8988T (cell line): ENCODE results near the gene CLTCL1.

Source experiments
- DNase-seq: peaks from one replicate; pipeline ENCODE4 v3.0.0; 2011

The CLTCL1 gene

GRCh38 chr22:19242699-19243098 is 48.8 kb downstream of the CLTCL1 start:
- DNase-seq: no peak

DNA sequence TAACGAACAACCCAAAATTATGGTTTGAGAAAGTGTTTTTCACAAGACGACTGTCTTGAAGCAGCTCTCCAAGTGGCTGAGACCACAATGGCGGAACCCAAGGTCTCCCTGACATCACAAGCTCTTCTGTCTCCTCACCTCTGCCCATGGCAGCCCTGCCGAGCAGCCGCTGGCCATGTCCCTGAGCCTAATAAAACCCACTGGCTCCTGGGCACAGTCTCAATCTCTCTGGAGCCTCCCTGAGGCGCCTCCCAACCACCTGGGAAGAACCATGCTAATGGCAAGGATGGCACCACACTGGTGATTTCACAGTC is 50.0 kb downstream of the CLTCL1 start:
- no peak for DNase-seq

GRCh38 chr22:19240813-19241592 is 50.5 kb downstream of the CLTCL1 start:
- no peak for DNase-seq

- DNase-seq: no peak
These were observed 52.1 kb downstream of the CLTCL1 start for GRCh38 chr22:19239464-19239863.

- DNase-seq: no peak
These were observed 52.6 kb downstream of the CLTCL1 start for GRCh38 chr22:19238900-19239299.

- no peak for DNase-seq
These were observed 55.6 kb downstream of the CLTCL1 start for GRCh38 chr22:19235874-19236273.

GRCh38 chr22:19234126-19234896 is 57.2 kb downstream of the CLTCL1 start:
- no peak for DNase-seq

DNA sequence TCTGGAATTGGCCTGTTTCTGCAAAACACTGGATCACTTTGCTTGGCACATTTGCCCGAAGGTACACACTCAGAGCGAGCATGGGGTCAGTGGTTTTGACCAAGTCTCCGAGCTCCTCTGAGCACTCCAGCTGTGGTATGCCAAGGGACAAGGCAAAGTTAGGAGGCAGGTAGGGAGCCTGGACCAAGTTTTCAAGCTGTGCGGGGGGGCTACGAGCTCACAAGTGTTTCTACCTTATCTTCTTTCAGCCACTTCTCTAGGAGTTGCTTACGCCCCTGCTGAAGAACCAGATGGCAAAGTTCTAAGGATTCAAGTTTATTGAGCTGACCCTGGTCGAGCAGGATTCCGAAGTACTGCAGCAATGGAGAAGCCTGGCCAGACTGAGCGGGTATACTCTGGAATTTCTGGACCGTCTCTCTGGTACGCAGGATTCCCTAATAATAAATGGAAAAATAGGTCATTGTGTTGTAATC is 58.3 kb downstream of the CLTCL1 start:
- no peak for DNase-seq

- DNase-seq: no peak
These were observed 58.9 kb downstream of the CLTCL1 start for GRCh38 chr22:19232623-19233022.

- DNase-seq: no peak
These were observed 59.5 kb downstream of the CLTCL1 start for GRCh38 chr22:19231986-19232385.

GRCh38 chr22:19229600-19229999 is 61.9 kb downstream of the CLTCL1 start:
- no peak for DNase-seq

DNA sequence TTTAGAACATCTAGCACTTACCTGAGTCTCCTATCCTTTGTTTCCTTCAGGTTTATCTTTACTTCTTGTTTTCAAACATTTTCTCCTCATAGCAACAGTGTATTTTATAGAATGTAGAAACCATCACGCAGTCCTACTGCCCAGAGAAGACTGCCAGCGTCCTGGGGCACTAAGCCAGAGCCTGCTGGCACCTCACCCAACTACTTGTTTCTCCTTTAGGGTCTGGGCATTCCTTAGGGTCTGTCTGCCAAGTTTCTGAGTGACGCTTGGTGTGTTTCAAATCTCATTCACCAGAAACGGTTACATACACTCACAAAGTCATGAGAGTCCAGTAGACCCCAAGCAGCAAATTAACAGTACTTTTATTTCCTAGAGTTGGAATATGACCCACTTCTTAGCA is 63.3 kb downstream of the CLTCL1 start:
- DNase-seq: no peak

- DNase-seq: no peak
These were observed 65.1 kb downstream of the CLTCL1 start for GRCh38 chr22:19226428-19226827.

DNA sequence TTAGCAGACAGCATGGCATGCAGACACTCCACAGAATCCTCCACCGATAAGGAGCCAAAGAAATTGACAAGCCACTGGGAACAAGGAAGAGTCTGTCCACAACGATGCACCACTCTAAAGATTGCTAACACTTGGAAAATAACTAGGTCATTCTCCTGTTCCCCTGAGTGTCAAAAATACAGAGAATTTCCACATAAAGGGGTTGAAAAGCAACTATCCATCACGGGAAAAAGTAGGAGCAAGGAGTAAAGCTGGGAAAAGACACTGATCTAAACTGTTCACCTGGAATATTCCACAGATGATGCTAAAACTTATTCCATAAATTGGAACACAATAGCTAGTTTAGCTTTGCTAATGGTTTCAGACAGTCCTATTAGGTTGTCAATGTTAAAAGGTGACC is 66.0 kb downstream of the CLTCL1 start:
- no peak for DNase-seq

- no peak for DNase-seq
These were observed 66.5 kb downstream of the CLTCL1 start for GRCh38 chr22:19224985-19225384.

DNA sequence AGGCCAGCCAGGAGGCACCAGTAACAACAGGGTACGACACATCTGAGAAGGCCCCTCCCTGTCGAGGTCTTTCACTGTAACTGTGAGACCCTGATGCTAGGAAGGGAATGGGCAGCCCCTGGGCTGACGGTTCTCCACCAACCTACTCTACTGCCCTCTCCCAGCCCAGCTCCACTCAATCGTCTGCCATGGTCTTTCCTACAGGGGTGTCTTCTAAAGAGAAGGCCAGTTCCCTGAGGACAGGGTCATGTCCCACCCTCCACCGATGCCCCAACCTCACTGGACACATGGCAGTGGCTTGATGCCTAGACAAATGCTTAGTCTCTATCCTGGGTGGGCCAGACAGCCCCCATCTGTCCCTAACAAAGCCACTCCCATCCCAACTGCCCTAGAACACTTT is 67.0 kb downstream of the CLTCL1 start:
- DNase-seq: no peak

DNA sequence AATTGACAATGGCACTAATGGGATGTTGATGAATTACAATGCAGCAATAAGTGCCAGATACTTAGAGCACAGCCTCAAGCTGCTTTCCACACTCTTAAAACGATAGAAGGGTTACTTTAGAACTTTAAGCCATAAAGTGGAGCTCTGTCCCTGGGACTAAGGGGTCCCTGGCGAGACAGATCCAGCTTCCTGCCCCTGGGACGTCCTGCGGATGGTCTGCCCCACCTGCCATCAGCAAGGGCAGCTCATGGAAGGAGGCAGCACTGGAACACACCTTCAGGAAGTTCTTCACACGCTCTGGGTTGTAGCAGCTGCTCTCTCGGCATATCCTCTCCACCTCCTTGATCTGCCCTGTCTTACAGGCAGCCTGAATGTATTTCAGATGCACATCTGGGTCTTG is 67.9 kb downstream of the CLTCL1 start:
- no peak for DNase-seq

GRCh38 chr22:19223110-19223509 is 68.4 kb downstream of the CLTCL1 start:
- no peak for DNase-seq

DNA sequence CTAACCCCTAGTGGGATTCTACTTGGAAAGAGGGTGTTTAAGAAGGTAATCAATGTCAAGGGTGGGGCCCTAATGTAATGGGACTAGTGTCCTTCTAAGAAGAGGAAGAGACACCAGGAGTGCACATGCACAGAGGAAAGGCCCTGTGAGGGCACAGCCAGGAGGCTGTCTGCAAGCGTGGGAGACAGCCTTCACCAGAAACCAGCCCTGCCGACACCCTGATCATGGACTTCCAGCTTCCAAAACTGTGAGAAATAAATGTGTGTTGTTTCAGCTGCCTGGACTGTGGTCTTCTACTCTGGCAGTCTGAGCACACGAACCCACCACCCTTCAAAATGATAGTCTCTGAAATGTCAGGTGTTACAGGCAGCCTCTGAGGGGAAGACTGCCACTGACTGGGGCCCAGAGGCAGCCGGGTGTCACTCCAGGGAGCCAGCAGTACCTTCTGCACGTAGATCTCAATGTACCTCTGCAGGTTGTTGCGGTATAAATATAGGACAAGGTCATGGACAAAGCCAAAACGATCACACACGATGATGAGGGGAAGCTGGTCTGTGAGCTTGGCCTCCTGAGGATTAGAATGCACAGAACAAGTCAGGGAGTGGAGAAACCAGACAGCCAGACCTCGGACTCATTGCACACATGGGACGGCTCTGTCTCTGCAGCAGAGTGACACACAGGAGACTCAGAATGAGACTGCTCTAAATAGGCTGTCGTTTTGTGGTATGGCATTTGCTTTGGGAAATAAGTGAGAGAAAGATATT is 69.1 kb downstream of the CLTCL1 start:
- no peak for DNase-seq

GRCh38 chr22:19220867-19221266 is 70.7 kb downstream of the CLTCL1 start:
- DNase-seq: no peak

- no peak for DNase-seq
These were observed 72.8 kb downstream of the CLTCL1 start for GRCh38 chr22:19218541-19219233.

- no peak for DNase-seq
These were observed 74.9 kb downstream of the CLTCL1 start for GRCh38 chr22:19216579-19216978.

GRCh38 chr22:19215360-19215759 is 76.2 kb downstream of the CLTCL1 start:
- DNase-seq: no peak
